GM21717 (cell line): ENCODE data around the gene PEX26.
"Not testable (repeated sequence)": the region's sequence is repeated elsewhere in the genome, so short reads cannot be mapped to it uniquely, and the experiment has no call there.

Experiments
- ATAC-seq: cut with Tn5 transposase; IDR thresholded peaks from one replicate; pipeline ENCODE4 v1.9.1; 2021; ENCODE audit warnings: mild to moderate bottlenecking, moderate library complexity; ENCODE audit not compliant: unreplicated experiment

The PEX26 gene

GRCh38 chr22:18077639-18078328 lies at the start of gene PEX26:
Gene PEX26 (plus strand): TSS chr22:18077990. CDS start chr22:18078377, 387 bp downstream.
- ATAC-seq, result peak; percentile 89

GRCh38 chr22:18028817-18029527 lies 48.8 kb upstream of the PEX26 start:
- no peak for ATAC-seq

- no peak for ATAC-seq
Measured at GRCh38 chr22:18029686-18030267, 48.0 kb upstream of the PEX26 start.

GRCh38 chr22:18031695-18032454 lies 45.9 kb upstream of the PEX26 start:
- ATAC-seq, result no peak

- no peak for ATAC-seq
Measured at GRCh38 chr22:18032455-18033101, 45.2 kb upstream of the PEX26 start.

- no peak for ATAC-seq
Measured at GRCh38 chr22:18033204-18033998, 44.4 kb upstream of the PEX26 start.

GRCh38 chr22:18034076-18034475 lies 43.7 kb upstream of the PEX26 start:
- ATAC-seq, result no peak

- no peak for ATAC-seq
Measured at GRCh38 chr22:18035751-18036150, 42.0 kb upstream of the PEX26 start.

GRCh38 chr22:18040898-18041297 lies 36.9 kb upstream of the PEX26 start:
- not testable (repeated sequence) for ATAC-seq

GRCh38 chr22:18042685-18043084 lies 35.1 kb upstream of the PEX26 start:
- no peak for ATAC-seq

- no peak for ATAC-seq
Measured at GRCh38 chr22:18044548-18045271, 33.1 kb upstream of the PEX26 start.

GRCh38 chr22:18045794-18046193 lies 32.0 kb upstream of the PEX26 start:
- ATAC-seq, result no peak

- no peak for ATAC-seq
Measured at GRCh38 chr22:18048041-18048440, 29.7 kb upstream of the PEX26 start.

- ATAC-seq, result no peak
Measured at GRCh38 chr22:18048441-18048898, 29.3 kb upstream of the PEX26 start.

- no peak for ATAC-seq
Measured at GRCh38 chr22:18050065-18050464, 27.7 kb upstream of the PEX26 start.

- ATAC-seq, result not testable (repeated sequence)
Measured at GRCh38 chr22:18051113-18051512, 26.7 kb upstream of the PEX26 start.

- ATAC-seq, result not testable (repeated sequence)
Measured at GRCh38 chr22:18053216-18053946, 24.4 kb upstream of the PEX26 start.

- ATAC-seq, result no peak
Measured at GRCh38 chr22:18055619-18056160, 22.1 kb upstream of the PEX26 start.
